PC-3 (cell line): ENCODE results near the gene GYPC. TPM values are rescaled to one million over a fixed set of nuclear protein-coding genes. Genes with fewer than 3 reads are reported as not detected.

ENCODE experiments used
- ATAC-seq: fragments of 200-7000 bp; cut with Tn5 transposase; 2 replicates; pipeline ENCODE4 v1.9.1; 2020; ENCODE audit warnings: mild to moderate bottlenecking, moderate library complexity
- BruUV-seq: library from RNA; stranded (reverse); fragments of 400-500 nt; replicated peaks from 2 replicates; lab custom pipeline; 2021; lab: Mats Ljungman, UMichigan
- CTCF ChIA-PET: fragments of 300-600 bp; sonication (Branson Sonifier 250); formaldehyde crosslinking; loops from one replicate; lab custom pipeline; 2022; ENCODE audit warnings: antibody characterized with exemption; lab: Charles Lee
- POLR2A ChIA-PET: fragments of 300-600 bp; sonication (Branson Sonifier 250); formaldehyde crosslinking; loops from one replicate; lab custom pipeline; 2022; ENCODE audit warnings: antibody characterized with exemption; ENCODE audit not compliant: unreplicated experiment; lab: Charles Lee
- DNase-seq: peaks from one replicate; pipeline ENCODE4 v3.0.0-alpha.2; 2015
- H2AFZ ChIP-seq: fragments of 300-600 bp; sonication (generic); 2 replicates; pipeline ENCODE4 v1.6.0; 2016; ENCODE audit warnings: antibody characterized with exemption, low read length
- H3F3A ChIP-seq: fragments of 300-600 bp; sonication (generic); one replicate; pipeline ENCODE4 v1.6.0; 2017; ENCODE audit warnings: antibody characterized with exemption, low read length, control low read depth, mild to moderate bottlenecking; ENCODE audit not compliant: unreplicated experiment
- H3K27ac ChIP-seq: fragments of 300-600 bp; sonication (generic); 2 replicates; pipeline ENCODE4 v1.5.1; 2016; ENCODE audit warnings: mild to moderate bottlenecking, low read length
- H3K27me3 ChIP-seq: fragments of 300-600 bp; sonication (generic); 2 replicates; pipeline ENCODE4 v1.6.1; 2016; ENCODE audit warnings: low read length, mixed read lengths
- H3K36me3 ChIP-seq: fragments of 300-600 bp; sonication (generic); 2 replicates; pipeline ENCODE4 v1.6.1; 2016; ENCODE audit warnings: low read depth, mixed run types, low read length, mixed read lengths
- H3K4me1 ChIP-seq: fragments of 300-600 bp; sonication (generic); 2 replicates; pipeline ENCODE4 v1.5.1; 2016; ENCODE audit warnings: low read length; ENCODE audit not compliant: insufficient read depth
- H3K4me2 ChIP-seq: fragments of 300-600 bp; sonication (generic); 2 replicates; pipeline ENCODE4 v1.6.0; 2016; ENCODE audit warnings: low read length
- H3K4me3 ChIP-seq: fragments of 300-600 bp; sonication (generic); 2 replicates; pipeline ENCODE4 v1.5.1; 2016; ENCODE audit warnings: mild to moderate bottlenecking, low read length, mixed read lengths
- H3K79me2 ChIP-seq: fragments of 300-600 bp; sonication (generic); 2 replicates; pipeline ENCODE4 v1.6.1; 2017; ENCODE audit warnings: low read length, mixed read lengths
- H3K9ac ChIP-seq: fragments of 300-600 bp; sonication (generic); 2 replicates; pipeline ENCODE4 v1.6.0; 2016; ENCODE audit warnings: mild to moderate bottlenecking, low read length
- H3K9me2 ChIP-seq: fragments of 300-600 bp; sonication (generic); replicated peaks from 2 replicates; pipeline ENCODE4 v1.6.1; 2016; ENCODE audit warnings: mixed run types, low read length, mixed read lengths
- H3K9me3 ChIP-seq: fragments of 300-600 bp; sonication (generic); 2 replicates; pipeline ENCODE4 v1.6.1; 2016; ENCODE audit warnings: low read length, mixed read lengths
- H4K20me1 ChIP-seq: fragments of 300-600 bp; sonication (generic); 2 replicates; pipeline ENCODE4 v1.6.1; 2016; ENCODE audit warnings: low read length, mixed read lengths
- CTCF ChIP-seq: fragments of 300-600 bp; sonication (generic); conservative IDR thresholded peaks from 2 replicates; pipeline ENCODE4 v1.5.1; 2017; ENCODE audit warnings: antibody characterized with exemption, low read depth, mild to moderate bottlenecking, low read length
- EZH2 ChIP-seq: fragments of 300-600 bp; sonication (generic); IDR thresholded peaks from one replicate; pipeline ENCODE4 v1.6.1; 2017; ENCODE audit warnings: antibody characterized with exemption, mild to moderate bottlenecking, low read length; ENCODE audit not compliant: unreplicated experiment
- EZH2phosphoT487 ChIP-seq: fragments of 300-600 bp; sonication (generic); IDR thresholded peaks from 2 replicates; pipeline ENCODE4 v1.6.1; 2018; ENCODE audit warnings: mild to moderate bottlenecking, antibody characterized with exemption, low read length, borderline replicate concordance
- intact Hi-C: fragments of 100-400 bp; cut with micrococcal nuclease; formaldehyde crosslinking; loops from 2 replicates; pipeline ENCODE4 v1.9.0; 2023
- total RNA-seq: library from RNA; depleted of rRNA; stranded (reverse); fragments of >200 nt; gene quantifications from 2 replicates; pipeline ENCODE4 v1.2.3, GENCODE V29; 2014

The GYPC gene
- total RNA-seq, 1 experiment from 2014 or later: not detected

GRCh38 chr2:126668254-126668653 is 12.3 kb downstream of the GYPC start:
- Histone ChIP-seq H3K9me3 (no peaks in the 10 kb centered on the region), H3K36me3 (no peaks in the 10 kb centered on the region), H3K27ac (no peak overlapping the region), H3F3A (no peaks in the 10 kb centered on the region), H3K9me2 (no peaks in the 10 kb centered on the region), H4K20me1 (no peaks in the 10 kb centered on the region), H3K4me3 (no peak overlapping the region), H3K4me1 (no peaks in the 10 kb centered on the region), H3K27me3 (peaks cover 89% of the 10 kb centered on the region), H2AFZ (no peak overlapping the region), H3K9ac (no peak overlapping the region), H3K79me2 (no peaks in the 10 kb centered on the region), H3K4me2 (no peak overlapping the region)
- ATAC-seq (no peak), DNase-seq (no peak)
- CTCF ChIA-PET: no interaction called here
- TF ChIP-seq EZH2phosphoT487: no peak
- no peak for TF ChIP-seq CTCF
- no peak for TF ChIP-seq EZH2
- POLR2A ChIA-PET: no interaction called here
- BruUV-seq: no TSS peak
- intact Hi-C loops: no loop called here

GRCh38 chr2:126669772-126670171 is 13.8 kb downstream of the GYPC start:
- no peak overlapping the region for H3K4me3 ChIP-seq
- no peaks in the 10 kb centered on the region for H3K4me1 ChIP-seq
- H4K20me1 ChIP-seq: no peaks in the 10 kb centered on the region
- BruUV-seq: no TSS peak
- ATAC-seq (no peak), DNase-seq (no peak)
- intact Hi-C loops: no loop called here
- CTCF ChIA-PET: no interaction called here
- H3K9ac ChIP-seq: no peak overlapping the region
- H2AFZ ChIP-seq: no peak overlapping the region
- POLR2A ChIA-PET: no interaction called here
- H3K27me3 ChIP-seq: peaks cover 92% of the 10 kb centered on the region
- TF ChIP-seq CTCF: no peak
- no peak for TF ChIP-seq EZH2
- TF ChIP-seq EZH2phosphoT487: no peak
- no peak overlapping the region for H3K27ac ChIP-seq
- no peaks in the 10 kb centered on the region for H3K9me2 ChIP-seq
- H3K9me3 ChIP-seq: no peaks in the 10 kb centered on the region
- H3K79me2 ChIP-seq: no peaks in the 10 kb centered on the region
- no peaks in the 10 kb centered on the region for H3F3A ChIP-seq
- H3K4me2 ChIP-seq: no peak overlapping the region
- no peaks in the 10 kb centered on the region for H3K36me3 ChIP-seq

- Histone ChIP-seq H3K9ac (no peak overlapping the region), H3K27me3 (peaks cover 80% of the 10 kb centered on the region), H3K9me2 (no peaks in the 10 kb centered on the region), H3F3A (no peaks in the 10 kb centered on the region), H4K20me1 (no peaks in the 10 kb centered on the region), H3K27ac (no peak overlapping the region), H2AFZ (no peak overlapping the region), H3K79me2 (no peaks in the 10 kb centered on the region), H3K4me1 (no peaks in the 10 kb centered on the region), H3K4me3 (no peak overlapping the region), H3K36me3 (no peaks in the 10 kb centered on the region), H3K4me2 (no peak overlapping the region), H3K9me3 (no peaks in the 10 kb centered on the region)
- intact Hi-C loops: no loop called here
- no peak for ATAC-seq
- no peak for TF ChIP-seq EZH2
- no peak for TF ChIP-seq CTCF
- no peak for DNase-seq
- POLR2A ChIA-PET: no interaction called here
- CTCF ChIA-PET: no interaction called here
- BruUV-seq: no TSS peak
These were observed 15.5 kb downstream of the GYPC start for GRCh38 chr2:126671488-126671887.
